ENCODE data around the gene GNB1L. TPM values are rescaled to one million over a fixed set of nuclear protein-coding genes. Genes with fewer than 3 reads are reported as not detected.

The GNB1L gene
- total and polyA plus RNA-seq, 2 of the 13 experiments (the other 11 are each of a cell fraction or from before 2014, with no cell fraction given): 2.5 to 7.4 TPM

DNA sequence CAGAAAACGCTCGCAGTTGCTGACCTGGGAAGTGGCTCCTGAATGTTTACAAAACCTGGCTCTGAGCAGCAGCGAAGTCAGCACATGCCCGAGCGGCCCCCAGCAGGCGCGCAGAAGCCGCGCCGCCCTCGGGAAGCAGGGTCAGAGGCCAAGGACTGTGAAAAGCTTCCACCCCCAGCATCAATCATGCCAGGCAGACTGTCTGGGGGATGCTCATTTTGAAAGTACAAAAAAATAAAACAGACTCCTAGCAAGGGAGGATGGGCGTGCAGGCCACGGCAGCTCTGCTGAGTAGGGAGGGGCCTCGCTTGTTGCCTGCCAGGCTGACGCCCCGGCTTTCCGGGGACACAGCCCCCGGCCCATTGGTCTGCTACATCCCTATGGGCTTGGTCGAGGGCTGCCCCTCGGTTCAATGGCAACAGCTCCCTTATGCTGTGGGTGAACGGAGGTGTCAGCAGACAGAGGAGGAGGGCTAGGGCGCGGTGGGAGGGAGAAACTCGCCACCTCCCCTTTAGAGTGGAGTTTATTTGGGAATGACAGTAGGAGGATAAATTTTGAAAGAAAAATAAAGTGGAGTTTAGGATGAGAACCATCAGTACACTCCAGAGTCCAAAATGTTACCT lies 37.7 kb upstream of the GNB1L start (continued):
- TF ChIP-seq ZNF513 (CRISPR knock-in tag; conservative IDR thresholded peaks at IDR 0.05) (no peak), POLR2AphosphoS2 (IDR thresholded peaks at IDR 0.05; ENCODE audit: low read depth, low read length) (no peak), WIZ (CRISPR knock-in tag; IDR thresholded peaks at IDR 0.05) (peak; percentile 97), ZIK1 (CRISPR knock-in tag; IDR thresholded peaks at IDR 0.05; ENCODE audit: borderline replicate concordance, low read depth) (peak; percentile 97), ARNTL (CRISPR knock-in tag; IDR thresholded peaks at IDR 0.05) (0 out of 2 replicates have a peak, but pooled peaks have one; percentile 73), ZNF501 (CRISPR knock-in tag; IDR thresholded peaks at IDR 0.05) (peak; percentile 95), ZBTB2 (CRISPR knock-in tag; IDR thresholded peaks at IDR 0.05; ENCODE audit: low read depth) (peak; percentile 63; the same call in 1 of the 2 replicates), POGK (CRISPR knock-in tag; conservative IDR thresholded peaks at IDR 0.05) (peak; percentile 55; the same call in 1 of the 2 replicates), ZFP1 (CRISPR knock-in tag; IDR thresholded peaks at IDR 0.05) (peak; percentile 76; the same call in 1 of the 2 replicates), CREB3 (CRISPR knock-in tag; IDR thresholded peaks at IDR 0.05) (peak; percentile 99), NFYC (CRISPR knock-in tag; IDR thresholded peaks at IDR 0.05) (peak; percentile 51), RFX1 (IDR thresholded peaks at IDR 0.05) (no peak)
- TF ChIP-seq, protein P1, sequence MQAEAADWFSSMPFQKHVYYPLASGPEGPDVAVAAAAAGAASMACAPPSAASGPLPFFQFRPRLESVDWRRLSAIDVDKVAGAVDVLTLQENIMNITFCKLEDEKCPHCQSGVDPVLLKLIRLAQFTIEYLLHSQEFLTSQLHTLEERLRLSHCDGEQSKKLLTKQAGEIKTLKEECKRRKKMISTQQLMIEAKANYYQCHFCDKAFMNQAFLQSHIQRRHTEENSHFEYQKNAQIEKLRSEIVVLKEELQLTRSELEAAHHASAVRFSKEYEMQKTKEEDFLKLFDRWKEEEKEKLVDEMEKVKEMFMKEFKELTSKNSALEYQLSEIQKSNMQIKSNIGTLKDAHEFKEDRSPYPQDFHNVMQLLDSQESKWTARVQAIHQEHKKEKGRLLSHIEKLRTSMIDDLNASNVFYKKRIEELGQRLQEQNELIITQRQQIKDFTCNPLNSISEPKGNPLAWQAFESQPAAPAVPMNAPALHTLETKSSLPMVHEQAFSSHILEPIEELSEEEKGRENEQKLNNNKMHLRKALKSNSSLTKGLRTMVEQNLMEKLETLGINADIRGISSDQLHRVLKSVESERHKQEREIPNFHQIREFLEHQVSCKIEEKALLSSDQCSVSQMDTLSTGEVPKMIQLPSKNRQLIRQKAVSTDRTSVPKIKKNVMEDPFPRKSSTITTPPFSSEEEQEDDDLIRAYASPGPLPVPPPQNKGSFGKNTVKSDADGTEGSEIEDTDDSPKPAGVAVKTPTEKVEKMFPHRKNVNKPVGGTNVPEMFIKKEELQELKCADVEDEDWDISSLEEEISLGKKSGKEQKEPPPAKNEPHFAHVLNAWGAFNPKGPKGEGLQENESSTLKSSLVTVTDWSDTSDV (CRISPR knock-in tag; IDR thresholded peaks at IDR 0.05): peak; percentile 76; the same call in 1 of the 2 replicates
- TF ChIP-seq, protein P2, sequence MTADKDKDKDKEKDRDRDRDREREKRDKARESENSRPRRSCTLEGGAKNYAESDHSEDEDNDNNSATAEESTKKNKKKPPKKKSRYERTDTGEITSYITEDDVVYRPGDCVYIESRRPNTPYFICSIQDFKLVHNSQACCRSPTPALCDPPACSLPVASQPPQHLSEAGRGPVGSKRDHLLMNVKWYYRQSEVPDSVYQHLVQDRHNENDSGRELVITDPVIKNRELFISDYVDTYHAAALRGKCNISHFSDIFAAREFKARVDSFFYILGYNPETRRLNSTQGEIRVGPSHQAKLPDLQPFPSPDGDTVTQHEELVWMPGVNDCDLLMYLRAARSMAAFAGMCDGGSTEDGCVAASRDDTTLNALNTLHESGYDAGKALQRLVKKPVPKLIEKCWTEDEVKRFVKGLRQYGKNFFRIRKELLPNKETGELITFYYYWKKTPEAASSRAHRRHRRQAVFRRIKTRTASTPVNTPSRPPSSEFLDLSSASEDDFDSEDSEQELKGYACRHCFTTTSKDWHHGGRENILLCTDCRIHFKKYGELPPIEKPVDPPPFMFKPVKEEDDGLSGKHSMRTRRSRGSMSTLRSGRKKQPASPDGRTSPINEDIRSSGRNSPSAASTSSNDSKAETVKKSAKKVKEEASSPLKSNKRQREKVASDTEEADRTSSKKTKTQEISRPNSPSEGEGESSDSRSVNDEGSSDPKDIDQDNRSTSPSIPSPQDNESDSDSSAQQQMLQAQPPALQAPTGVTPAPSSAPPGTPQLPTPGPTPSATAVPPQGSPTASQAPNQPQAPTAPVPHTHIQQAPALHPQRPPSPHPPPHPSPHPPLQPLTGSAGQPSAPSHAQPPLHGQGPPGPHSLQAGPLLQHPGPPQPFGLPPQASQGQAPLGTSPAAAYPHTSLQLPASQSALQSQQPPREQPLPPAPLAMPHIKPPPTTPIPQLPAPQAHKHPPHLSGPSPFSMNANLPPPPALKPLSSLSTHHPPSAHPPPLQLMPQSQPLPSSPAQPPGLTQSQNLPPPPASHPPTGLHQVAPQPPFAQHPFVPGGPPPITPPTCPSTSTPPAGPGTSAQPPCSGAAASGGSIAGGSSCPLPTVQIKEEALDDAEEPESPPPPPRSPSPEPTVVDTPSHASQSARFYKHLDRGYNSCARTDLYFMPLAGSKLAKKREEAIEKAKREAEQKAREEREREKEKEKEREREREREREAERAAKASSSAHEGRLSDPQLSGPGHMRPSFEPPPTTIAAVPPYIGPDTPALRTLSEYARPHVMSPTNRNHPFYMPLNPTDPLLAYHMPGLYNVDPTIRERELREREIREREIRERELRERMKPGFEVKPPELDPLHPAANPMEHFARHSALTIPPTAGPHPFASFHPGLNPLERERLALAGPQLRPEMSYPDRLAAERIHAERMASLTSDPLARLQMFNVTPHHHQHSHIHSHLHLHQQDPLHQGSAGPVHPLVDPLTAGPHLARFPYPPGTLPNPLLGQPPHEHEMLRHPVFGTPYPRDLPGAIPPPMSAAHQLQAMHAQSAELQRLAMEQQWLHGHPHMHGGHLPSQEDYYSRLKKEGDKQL (CRISPR knock-in tag; IDR thresholded peaks at IDR 0.05; ENCODE audit: low read depth): peak; percentile 71; the same call in 1 of the 2 replicates

All from HepG2 (cell line).